Measurements from ENCODE around the gene OOSP1. TPM values are rescaled to one million over a fixed set of nuclear protein-coding genes. Genes with fewer than 3 reads are reported as not detected.

OOSP1 gene
- total and polyA plus RNA-seq, 2 of the 8 experiments (the other 6 are each of a cell fraction or from before 2014, with no cell fraction given) = not detected

DNA sequence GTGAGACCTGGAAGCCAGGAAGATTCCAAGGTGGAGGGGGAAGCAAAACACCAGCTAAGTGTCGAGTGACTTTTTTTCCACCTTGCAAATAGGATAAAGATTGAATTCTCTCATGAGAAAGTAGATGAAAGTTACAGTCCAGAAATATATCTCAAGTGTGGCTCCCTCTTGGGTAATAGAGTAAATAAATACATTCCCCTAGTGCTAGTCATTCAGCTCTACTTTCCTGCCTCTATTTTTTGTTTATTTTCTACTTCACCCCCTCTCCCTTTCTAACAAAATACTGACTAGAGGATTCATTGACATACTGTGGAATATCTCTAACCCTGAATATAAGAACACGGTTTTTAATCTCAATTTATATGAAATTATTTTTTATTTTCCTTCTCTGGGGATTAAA is 59.6 kb downstream of the OOSP1 start (continued):
- TF ChIP-seq CBX5 (IDR thresholded peaks at IDR 0.05; ENCODE audit: low read depth, low read length) (no peak), JUN (IDR thresholded peaks at IDR 0.05; ENCODE audit: low read depth, low read length) (no peak), SRF (IDR thresholded peaks at IDR 0.05; ENCODE audit: low read depth, low read length) (no peak), CREB1 (IDR thresholded peaks at IDR 0.05) (no peak), RNF2 (IDR thresholded peaks at IDR 0.05; ENCODE audit: borderline replicate concordance, low read depth, low read length, missing control alignments, poor library complexity, severe bottlenecking) (no peak), NANOG (IDR thresholded peaks at IDR 0.05; ENCODE audit: insufficient read depth, low read depth, low read length, poor library complexity, severe bottlenecking) (no peak)

Data from H1 (cell line).